ENCODE data around the gene C1QTNF3.
A peak's percentile ranks its signal among the peaks of the same experiment; 100 is the strongest.
"Not testable (repeated sequence)": the region's sequence is repeated elsewhere in the genome, so short reads cannot be mapped to it uniquely, and the experiment has no call there.

C1QTNF3 gene

GRCh38 chr5:34038390-34038789, 4.6 kb downstream of the C1QTNF3 start:
- H3K4me3 ChIP-seq, result no peak overlapping the region
- no peak for DNase-seq (ENCODE audit: low spot score)
- no peak for TF ChIP-seq CTCF (IDR thresholded peaks at IDR 0.05)
- no peak overlapping the region for H3K27ac ChIP-seq

- TF ChIP-seq CTCF (IDR thresholded peaks at IDR 0.05), result no peak
- H3K4me3 ChIP-seq, result no peak overlapping the region
- DNase-seq (ENCODE audit: low spot score), result no peak
- peak overlapping the region; percentile 4 to 37 for H3K27ac ChIP-seq
These were observed 5.3 kb downstream of the C1QTNF3 start for GRCh38 chr5:34037726-34038125.

GRCh38 chr5:34035756-34036155, 7.3 kb downstream of the C1QTNF3 start:
- no peak for DNase-seq (ENCODE audit: low spot score)
- H3K4me3 ChIP-seq, result no peak overlapping the region
- TF ChIP-seq CTCF (IDR thresholded peaks at IDR 0.05), result no peak
- no peak overlapping the region for H3K27ac ChIP-seq

- TF ChIP-seq CTCF (IDR thresholded peaks at IDR 0.05), result no peak
- no peak overlapping the region for H3K4me3 ChIP-seq
- no peak overlapping the region for H3K27ac ChIP-seq
- no peak for DNase-seq (ENCODE audit: low spot score)
These were observed 8.3 kb downstream of the C1QTNF3 start for GRCh38 chr5:34034534-34035327.

GRCh38 chr5:34031966-34032365, 11.0 kb downstream of the C1QTNF3 start:
- DNase-seq (ENCODE audit: low spot score), result no peak
- TF ChIP-seq CTCF (IDR thresholded peaks at IDR 0.05), result no peak
- Histone ChIP-seq H3K4me3 (no peak overlapping the region), H3K27ac (no peak overlapping the region)

GRCh38 chr5:34031117-34031516, 11.9 kb downstream of the C1QTNF3 start:
- TF ChIP-seq CTCF (IDR thresholded peaks at IDR 0.05), result no peak

GRCh38 chr5:34030585-34030984, 12.4 kb downstream of the C1QTNF3 start:
- DNase-seq (ENCODE audit: low spot score); H3K4me3 ChIP-seq; H3K27ac ChIP-seq: not testable (repeated sequence)

More at GRCh38 chr5:34031117-34031516, 11.9 kb downstream of the C1QTNF3 start:
- Histone ChIP-seq H3K4me3 (no peak overlapping the region), H3K27ac (no peak overlapping the region)
- no peak for DNase-seq (ENCODE audit: low spot score)
